Measurements from ENCODE around the gene EPS8L2. TPM values are rescaled to one million over a fixed set of nuclear protein-coding genes. Genes with fewer than 3 reads are reported as not detected.

The EPS8L2 gene
- total and polyA plus RNA-seq, 9 of the 15 experiments (the other 6 are each of a cell fraction or from before 2014, with no cell fraction given), result 0.75 to 17.0 (median 3.7) TPM

- TF ChIP-seq BRF2 (IDR thresholded peaks at IDR 0.05; ENCODE audit: borderline replicate concordance, insufficient read depth, insufficient read length), result no peak
- TF ChIP-seq ZNF263 (CRISPR knock-in tag; IDR thresholded peaks at IDR 0.05; ENCODE audit: borderline replicate concordance), result 0 out of 2 replicates have a peak, but pooled peaks have one; percentile 26
- TF ChIP-seq RBFOX2 (IDR thresholded peaks at IDR 0.05; ENCODE audit: low read depth, low read length), result peak; percentile 40
- TF ChIP-seq, protein P1, sequence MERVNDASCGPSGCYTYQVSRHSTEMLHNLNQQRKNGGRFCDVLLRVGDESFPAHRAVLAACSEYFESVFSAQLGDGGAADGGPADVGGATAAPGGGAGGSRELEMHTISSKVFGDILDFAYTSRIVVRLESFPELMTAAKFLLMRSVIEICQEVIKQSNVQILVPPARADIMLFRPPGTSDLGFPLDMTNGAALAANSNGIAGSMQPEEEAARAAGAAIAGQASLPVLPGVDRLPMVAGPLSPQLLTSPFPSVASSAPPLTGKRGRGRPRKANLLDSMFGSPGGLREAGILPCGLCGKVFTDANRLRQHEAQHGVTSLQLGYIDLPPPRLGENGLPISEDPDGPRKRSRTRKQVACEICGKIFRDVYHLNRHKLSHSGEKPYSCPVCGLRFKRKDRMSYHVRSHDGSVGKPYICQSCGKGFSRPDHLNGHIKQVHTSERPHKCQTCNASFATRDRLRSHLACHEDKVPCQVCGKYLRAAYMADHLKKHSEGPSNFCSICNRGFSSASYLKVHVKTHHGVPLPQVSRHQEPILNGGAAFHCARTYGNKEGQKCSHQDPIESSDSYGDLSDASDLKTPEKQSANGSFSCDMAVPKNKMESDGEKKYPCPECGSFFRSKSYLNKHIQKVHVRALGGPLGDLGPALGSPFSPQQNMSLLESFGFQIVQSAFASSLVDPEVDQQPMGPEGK (CRISPR knock-in tag; IDR thresholded peaks at IDR 0.05; ENCODE audit: borderline replicate concordance), result no peak
- no peak for TF ChIP-seq JUNB (CRISPR knock-in tag; conservative IDR thresholded peaks at IDR 0.05)
- TF ChIP-seq KLF1 (tag; IDR thresholded peaks at IDR 0.05), result no peak
- TF ChIP-seq HMGN3 (IDR thresholded peaks at IDR 0.05; ENCODE audit: borderline replicate concordance, extremely low read depth, insufficient read length, low read depth, low read length), result peak; percentile 33
- TF ChIP-seq, protein P2, sequence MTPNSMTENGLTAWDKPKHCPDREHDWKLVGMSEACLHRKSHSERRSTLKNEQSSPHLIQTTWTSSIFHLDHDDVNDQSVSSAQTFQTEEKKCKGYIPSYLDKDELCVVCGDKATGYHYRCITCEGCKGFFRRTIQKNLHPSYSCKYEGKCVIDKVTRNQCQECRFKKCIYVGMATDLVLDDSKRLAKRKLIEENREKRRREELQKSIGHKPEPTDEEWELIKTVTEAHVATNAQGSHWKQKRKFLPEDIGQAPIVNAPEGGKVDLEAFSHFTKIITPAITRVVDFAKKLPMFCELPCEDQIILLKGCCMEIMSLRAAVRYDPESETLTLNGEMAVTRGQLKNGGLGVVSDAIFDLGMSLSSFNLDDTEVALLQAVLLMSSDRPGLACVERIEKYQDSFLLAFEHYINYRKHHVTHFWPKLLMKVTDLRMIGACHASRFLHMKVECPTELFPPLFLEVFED (CRISPR knock-in tag; conservative IDR thresholded peaks at IDR 0.05), result no peak
- TF ChIP-seq ZNF766 (CRISPR knock-in tag; conservative IDR thresholded peaks at IDR 0.05), result no peak
- TF ChIP-seq, protein P3, sequence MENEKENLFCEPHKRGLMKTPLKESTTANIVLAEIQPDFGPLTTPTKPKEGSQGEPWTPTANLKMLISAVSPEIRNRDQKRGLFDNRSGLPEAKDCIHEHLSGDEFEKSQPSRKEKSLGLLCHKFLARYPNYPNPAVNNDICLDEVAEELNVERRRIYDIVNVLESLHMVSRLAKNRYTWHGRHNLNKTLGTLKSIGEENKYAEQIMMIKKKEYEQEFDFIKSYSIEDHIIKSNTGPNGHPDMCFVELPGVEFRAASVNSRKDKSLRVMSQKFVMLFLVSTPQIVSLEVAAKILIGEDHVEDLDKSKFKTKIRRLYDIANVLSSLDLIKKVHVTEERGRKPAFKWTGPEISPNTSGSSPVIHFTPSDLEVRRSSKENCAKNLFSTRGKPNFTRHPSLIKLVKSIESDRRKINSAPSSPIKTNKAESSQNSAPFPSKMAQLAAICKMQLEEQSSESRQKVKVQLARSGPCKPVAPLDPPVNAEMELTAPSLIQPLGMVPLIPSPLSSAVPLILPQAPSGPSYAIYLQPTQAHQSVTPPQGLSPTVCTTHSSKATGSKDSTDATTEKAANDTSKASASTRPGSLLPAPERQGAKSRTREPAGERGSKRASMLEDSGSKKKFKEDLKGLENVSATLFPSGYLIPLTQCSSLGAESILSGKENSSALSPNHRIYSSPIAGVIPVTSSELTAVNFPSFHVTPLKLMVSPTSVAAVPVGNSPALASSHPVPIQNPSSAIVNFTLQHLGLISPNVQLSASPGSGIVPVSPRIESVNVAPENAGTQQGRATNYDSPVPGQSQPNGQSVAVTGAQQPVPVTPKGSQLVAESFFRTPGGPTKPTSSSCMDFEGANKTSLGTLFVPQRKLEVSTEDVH (IDR thresholded peaks at IDR 0.05; ENCODE audit: low read depth, partially characterized antibody), result peak; percentile 22
- TF ChIP-seq, protein P4, sequence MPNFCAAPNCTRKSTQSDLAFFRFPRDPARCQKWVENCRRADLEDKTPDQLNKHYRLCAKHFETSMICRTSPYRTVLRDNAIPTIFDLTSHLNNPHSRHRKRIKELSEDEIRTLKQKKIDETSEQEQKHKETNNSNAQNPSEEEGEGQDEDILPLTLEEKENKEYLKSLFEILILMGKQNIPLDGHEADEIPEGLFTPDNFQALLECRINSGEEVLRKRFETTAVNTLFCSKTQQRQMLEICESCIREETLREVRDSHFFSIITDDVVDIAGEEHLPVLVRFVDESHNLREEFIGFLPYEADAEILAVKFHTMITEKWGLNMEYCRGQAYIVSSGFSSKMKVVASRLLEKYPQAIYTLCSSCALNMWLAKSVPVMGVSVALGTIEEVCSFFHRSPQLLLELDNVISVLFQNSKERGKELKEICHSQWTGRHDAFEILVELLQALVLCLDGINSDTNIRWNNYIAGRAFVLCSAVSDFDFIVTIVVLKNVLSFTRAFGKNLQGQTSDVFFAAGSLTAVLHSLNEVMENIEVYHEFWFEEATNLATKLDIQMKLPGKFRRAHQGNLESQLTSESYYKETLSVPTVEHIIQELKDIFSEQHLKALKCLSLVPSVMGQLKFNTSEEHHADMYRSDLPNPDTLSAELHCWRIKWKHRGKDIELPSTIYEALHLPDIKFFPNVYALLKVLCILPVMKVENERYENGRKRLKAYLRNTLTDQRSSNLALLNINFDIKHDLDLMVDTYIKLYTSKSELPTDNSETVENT (CRISPR knock-in tag; IDR thresholded peaks at IDR 0.05), result no peak
- no peak for TF ChIP-seq SMARCC2 (IDR thresholded peaks at IDR 0.05; ENCODE audit: low read depth)
- peak; percentile 75 for TF ChIP-seq SUPT5H (IDR thresholded peaks at IDR 0.05)
- TF ChIP-seq CBX1 (IDR thresholded peaks at IDR 0.05; ENCODE audit: low read depth), result peak; percentile 38
- TF ChIP-seq POLR2AphosphoS2 (IDR thresholded peaks at IDR 0.05; ENCODE audit: low read length), result peak; percentile 47; the same call in 1 of the 2 replicates
- TF ChIP-seq ZNF717 (CRISPR knock-in tag; IDR thresholded peaks at IDR 0.05), result 0 out of 2 replicates have a peak, but pooled peaks have one; percentile 37
- 0 out of 2 replicates have a peak, but pooled peaks have one; percentile 30 for TF ChIP-seq GABPB1 (CRISPR knock-in tag; IDR thresholded peaks at IDR 0.05)
Observed at GRCh38 chr11:763549-764321, 57.7 kb downstream of the EPS8L2 start (continued).
